Tibial artery (tissue), 4 donors: ENCODE data around the gene CKM.
"Not testable (repeated sequence)": the region's sequence is repeated elsewhere in the genome, so short reads cannot be mapped to it uniquely, and the experiment has no call there.

ENCODE experiments used
- DNase-seq, 2 donors: peaks; one replicate each; pipeline ENCODE4 v3.0.0-alpha.2; 2019
- H3K27ac ChIP-seq, 2 donors: fragments of 200-600 bp; sonication (generic) in 1 of 2; 1 replicate in 1 of 2; 2 replicates in 1 of 2; pipeline ENCODE4 v1.5.1; 2018 to 2019; ENCODE audit warnings: mild to moderate bottlenecking in 1 of 2
- H3K27me3 ChIP-seq, 2 donors: fragments of 200-600 bp; sonication (generic) in 1 of 2; one replicate each; pipeline versions ENCODE4 v1.5.1 to v1.6.0; 2016 to 2019
- H3K36me3 ChIP-seq, 3 donors: fragments of 200-600 bp; sonication (generic) in 2 of 3; one replicate each; pipeline ENCODE4 v1.5.1; 2016 to 2019; ENCODE audit warnings: mild to moderate bottlenecking in 2 of 3
- H3K4me1 ChIP-seq, 4 donors: fragments of 200-600 bp; sonication (generic) in 2 of 4; 1 replicate in 3 of 4; 2 replicates in 1 of 4; pipeline ENCODE4 v1.5.1; 2016 to 2019
- H3K4me3 ChIP-seq, 2 donors: fragments of 200-600 bp; sonication (generic) in 1 of 2; 1 replicate in 1 of 2; 2 replicates in 1 of 2; pipeline ENCODE4 v1.5.1; 2018 to 2019; ENCODE audit warnings: mild to moderate bottlenecking in 2 of 2
- H3K9me3 ChIP-seq, 3 donors: fragments of 200-600 bp; sonication (generic) in 1 of 3; one replicate each; pipeline ENCODE4 v1.5.1; 2016 to 2019
- CTCF ChIP-seq, 2 experiments: fragments of 200-600 bp in 1 of 2; fragments of 450-650 bp in 1 of 2; IDR thresholded peaks; one replicate each; pipeline ENCODE4 v1.5.1; 2017 to 2019; ENCODE audit warnings: antibody characterized with exemption in 2 of 2, mild to moderate bottlenecking in 1 of 2, moderate library complexity in 1 of 2
- intact Hi-C: fragments of 100-400 bp; cut with DNase I; formaldehyde crosslinking; loops from one replicate; pipeline ENCODE4 v1.15.0; 2023; ENCODE audit warnings: low total_unique reads

Gene CKM

GRCh38 chr19:45314708-45315245, 7.9 kb downstream of the CKM start:
- H3K27ac ChIP-seq: no peak overlapping the region

GRCh38 chr19:45312285-45312684, 10.4 kb downstream of the CKM start:
- H3K27me3 ChIP-seq: peaks cover 0 to 31% of the 10 kb centered on the region in 2 donors
- H3K4me1 ChIP-seq, H3K9me3 ChIP-seq, H3K36me3 ChIP-seq, DNase-seq, H3K4me3 ChIP-seq, intact Hi-C loops, H3K27ac ChIP-seq: not testable (repeated sequence)

More at GRCh38 chr19:45314708-45315245, 7.9 kb downstream of the CKM start:
- H3K27me3 ChIP-seq: peaks cover 0 to 45% of the 10 kb centered on the region in 2 donors
- TF ChIP-seq CTCF (IDR thresholded peaks at IDR 0.05): no peak
- no peak for DNase-seq
- no peaks in the 10 kb centered on the region for H3K9me3 ChIP-seq
- H3K4me1 ChIP-seq: no peaks in the 10 kb centered on the region
- H3K36me3 ChIP-seq: no peaks in the 10 kb centered on the region
- intact Hi-C loops: no loop called here
- no peak overlapping the region for H3K4me3 ChIP-seq

- DNase-seq: no peak
- H3K4me3 ChIP-seq: no peak overlapping the region
- peaks cover 0 to 31% of the 10 kb centered on the region in 2 donors for H3K27me3 ChIP-seq
- no peaks in the 10 kb centered on the region for H3K36me3 ChIP-seq
- TF ChIP-seq CTCF (IDR thresholded peaks at IDR 0.05): no peak
- H3K27ac ChIP-seq: no peak overlapping the region
- no peaks in the 10 kb centered on the region for H3K9me3 ChIP-seq
- H3K4me1 ChIP-seq: no peaks in the 10 kb centered on the region
- intact Hi-C loops: no loop called here
These were observed 11.1 kb downstream of the CKM start for GRCh38 chr19:45311621-45312020.

- DNase-seq, H3K9me3 ChIP-seq, H3K36me3 ChIP-seq, intact Hi-C loops, H3K4me3 ChIP-seq, H3K27ac ChIP-seq, H3K4me1 ChIP-seq: not testable (repeated sequence)
- H3K27me3 ChIP-seq: peaks cover 0 to 19% of the 10 kb centered on the region in 2 donors
These were observed 13.4 kb downstream of the CKM start for GRCh38 chr19:45309322-45309721.

- TF ChIP-seq CTCF (IDR thresholded peaks at IDR 0.05): no peak
- Histone ChIP-seq H3K27me3 (peaks cover 0 to 14% of the 10 kb centered on the region in 2 donors), H3K4me1 (no peaks in the 10 kb centered on the region), H3K36me3 (peaks cover 3 to 7% (median 7%) of the 10 kb centered on the region in 3 donors), H3K4me3 (no peak overlapping the region), H3K9me3 (peaks cover 0 to 4% (median 0%) of the 10 kb centered on the region in 3 donors), H3K27ac (no peak overlapping the region)
- intact Hi-C loops: no loop called here
- DNase-seq: no peak
These were observed 15.3 kb downstream of the CKM start for GRCh38 chr19:45307361-45307760.

- Histone ChIP-seq H3K27ac (no peak overlapping the region), H3K9me3 (peaks cover 0 to 4% (median 0%) of the 10 kb centered on the region in 3 donors), H3K4me1 (no peaks in the 10 kb centered on the region), H3K27me3 (peaks cover 0 to 8% of the 10 kb centered on the region in 2 donors), H3K4me3 (no peak overlapping the region), H3K36me3 (peaks cover 3 to 15% (median 13%) of the 10 kb centered on the region in 3 donors)
- no peak for DNase-seq
- intact Hi-C loops: no loop called here
- no peak for TF ChIP-seq CTCF (IDR thresholded peaks at IDR 0.05)
These were observed 16.1 kb downstream of the CKM start for GRCh38 chr19:45306518-45307027.
